ENCODE data around the gene LARGE1.

LARGE1 gene

DNA sequence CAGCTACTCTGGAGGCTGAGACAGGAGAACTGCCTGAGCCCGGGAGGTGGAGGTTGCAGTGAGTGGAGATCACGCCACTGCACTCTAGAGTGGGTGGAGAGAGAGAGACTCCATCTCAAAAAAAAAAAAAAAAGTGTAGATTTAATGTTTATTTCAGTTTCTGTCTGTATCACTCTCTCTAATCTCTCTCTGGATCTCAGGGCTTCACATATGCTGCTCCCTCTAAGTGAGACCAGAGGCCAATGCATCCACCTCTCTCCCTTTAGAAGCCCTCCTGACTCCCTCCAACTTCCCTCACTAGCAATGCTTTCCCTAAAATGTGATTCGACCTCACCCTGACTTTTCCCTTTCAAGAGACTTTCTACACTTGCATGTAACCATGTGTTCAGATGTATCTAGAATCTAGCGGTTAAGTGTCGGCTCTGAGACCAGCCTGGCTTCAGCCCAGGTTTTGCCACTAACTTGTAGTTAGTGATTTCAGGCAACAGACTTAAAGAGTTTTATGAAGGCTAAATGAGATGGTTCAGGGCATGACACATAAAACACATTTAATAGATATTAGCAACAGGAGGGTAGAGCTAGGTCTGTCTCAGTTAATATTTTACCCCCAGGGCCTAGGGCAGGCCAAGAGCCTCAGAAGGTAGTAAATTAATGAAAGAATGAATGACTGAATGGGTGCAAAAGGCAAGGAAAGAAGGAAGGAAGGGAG lies 364.3 kb downstream of the LARGE1 start:
- DNase-seq: no peak

DNA sequence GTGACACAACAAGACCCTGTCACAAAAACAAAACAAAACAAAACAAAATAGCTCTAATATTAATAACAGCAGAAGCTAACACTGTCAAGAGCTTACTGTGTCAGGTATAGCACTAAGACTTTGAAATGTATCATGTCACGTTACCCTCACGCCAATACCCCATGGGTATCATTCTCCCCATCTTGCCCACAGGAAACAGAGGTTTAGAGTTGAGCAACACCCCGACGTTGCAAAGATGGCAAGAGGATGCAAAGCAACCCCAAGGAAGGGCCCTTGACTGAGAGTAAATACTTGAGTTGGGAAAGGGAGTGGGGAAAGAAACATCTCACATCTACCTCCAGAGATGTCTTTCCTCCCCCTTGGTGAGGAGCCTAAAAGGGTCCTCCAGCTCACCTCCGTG lies 366.8 kb downstream of the LARGE1 start:
- no peak for DNase-seq

DNA sequence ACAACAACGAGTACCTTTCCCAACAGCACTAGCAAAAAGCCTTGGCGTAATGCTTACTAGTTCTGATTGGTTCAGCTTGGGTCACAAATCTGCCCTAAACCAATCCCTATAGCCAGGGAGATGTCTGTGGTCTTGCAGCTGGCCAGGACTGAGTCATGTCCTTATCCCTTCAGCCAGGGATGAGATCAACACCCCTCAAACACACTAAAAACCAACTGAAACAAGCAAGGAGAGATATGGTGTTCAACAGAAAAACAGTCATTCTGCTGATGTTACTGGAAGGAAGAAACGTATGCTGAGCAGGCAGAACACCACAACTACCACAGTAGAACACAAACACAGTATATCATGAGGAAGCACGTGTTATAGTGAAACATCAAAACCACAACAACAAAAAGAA lies 375.6 kb downstream of the LARGE1 start:
- no peak for DNase-seq

DNA sequence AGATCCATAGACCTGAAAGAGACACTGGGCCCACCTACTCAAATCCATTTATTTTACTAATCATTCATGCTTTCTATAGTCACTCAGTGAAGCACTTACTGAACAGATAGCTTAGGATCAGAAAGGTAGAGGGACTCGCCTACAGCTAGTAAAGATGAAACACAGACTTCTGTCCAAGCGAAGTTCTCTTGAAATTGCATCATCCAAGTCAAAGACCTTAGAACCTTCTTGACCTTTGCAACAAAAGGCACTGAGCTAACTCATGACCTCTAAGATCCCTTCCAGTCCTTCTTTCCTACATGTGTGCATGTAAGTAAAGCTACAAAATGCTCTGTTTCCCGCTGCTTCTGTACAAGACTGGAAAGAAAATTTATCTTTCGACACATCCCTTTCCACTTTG lies 377.6 kb downstream of the LARGE1 start:
- no peak for DNase-seq

DNA sequence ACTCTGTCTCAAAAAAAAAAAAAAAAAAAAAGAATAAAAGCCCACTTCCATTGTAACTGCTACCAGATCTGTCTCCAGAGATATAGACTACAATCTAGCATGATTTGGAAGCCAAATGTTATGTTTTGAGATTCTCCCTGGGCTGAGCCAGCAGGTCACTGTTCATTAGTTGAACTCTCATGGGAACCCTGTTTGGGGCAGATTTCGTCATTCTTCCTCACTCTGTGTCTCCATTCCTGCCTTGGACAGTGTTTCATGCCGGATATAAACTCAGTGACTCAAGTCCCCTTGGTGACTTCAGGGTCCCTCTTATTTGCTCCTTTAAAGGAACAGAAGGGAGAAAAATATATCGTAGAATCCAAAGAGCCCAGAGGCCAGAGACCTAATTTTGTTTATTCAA lies 378.1 kb downstream of the LARGE1 start:
- DNase-seq: no peak

DNA sequence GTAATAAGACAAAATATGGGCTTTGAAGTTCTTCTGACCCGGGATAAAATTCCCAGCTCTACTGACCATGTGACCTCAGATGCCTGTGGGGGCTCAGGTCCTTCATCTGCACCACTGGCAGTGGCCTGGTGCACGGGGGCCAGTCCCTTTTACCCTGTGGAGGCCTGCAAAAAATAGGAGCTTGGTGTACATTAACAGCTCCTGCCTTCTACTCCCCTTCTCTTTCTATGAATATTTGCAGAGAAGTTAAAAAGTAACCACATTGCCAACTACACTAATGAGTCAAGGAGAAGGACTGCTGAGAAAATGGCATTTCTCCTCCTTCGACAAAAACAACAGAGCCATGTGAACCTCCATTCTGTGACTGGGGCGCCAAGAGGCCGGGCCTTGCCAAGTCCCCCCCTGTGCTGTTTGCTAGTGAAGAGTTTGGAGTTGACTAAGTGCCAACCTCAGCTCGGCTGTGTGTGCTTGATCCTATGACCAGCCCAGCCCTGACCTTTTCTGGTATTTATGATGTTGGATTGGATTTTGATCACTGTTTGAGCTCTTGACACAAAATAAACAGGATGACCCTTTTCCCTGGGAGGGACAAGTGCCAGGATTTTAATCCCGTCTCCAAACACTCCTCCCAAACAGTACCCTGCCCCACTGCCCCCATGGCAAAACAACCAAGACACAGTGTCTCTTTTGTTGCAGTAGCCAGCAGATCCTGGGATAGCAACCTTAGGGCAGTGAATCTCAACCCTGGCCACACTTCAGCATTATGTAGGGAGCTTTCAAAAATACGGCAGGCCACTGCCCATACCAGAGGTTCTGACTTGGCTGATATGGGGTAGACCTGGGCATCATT lies 380.1 kb downstream of the LARGE1 start:
- DNase-seq: no peak

DNA sequence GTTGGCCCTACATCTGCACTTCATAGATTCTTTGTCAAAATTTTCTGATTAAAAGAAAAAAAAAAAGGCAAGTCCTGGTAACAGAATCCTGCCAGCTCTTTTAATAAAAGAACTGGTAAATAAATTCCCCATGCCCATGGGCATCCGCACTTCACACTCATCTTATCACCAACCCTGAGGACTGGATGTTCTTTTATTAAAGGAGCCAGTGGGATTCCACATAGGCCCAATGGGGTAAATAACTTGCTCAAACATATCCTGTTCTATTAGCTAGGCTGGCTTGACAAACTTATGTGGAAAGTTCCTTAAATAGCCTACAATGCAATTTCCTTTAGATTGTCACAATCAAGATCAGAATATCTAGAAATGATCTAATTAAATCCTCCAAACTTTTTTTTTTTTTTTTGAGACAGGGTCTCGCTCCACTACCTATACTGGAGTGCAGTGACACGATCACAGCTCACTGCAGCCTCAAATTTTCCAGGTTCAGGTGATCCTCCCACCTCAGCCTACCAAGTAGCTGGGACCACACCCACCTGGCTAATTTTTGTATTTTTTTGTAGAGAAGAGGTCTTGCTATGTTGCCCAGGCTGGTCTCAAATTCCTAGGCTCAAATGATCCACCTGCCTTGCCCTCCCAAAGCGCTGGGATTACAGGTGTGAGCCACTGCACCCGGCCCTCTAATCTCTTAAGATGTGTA lies 380.9 kb downstream of the LARGE1 start:
- no peak for DNase-seq

DNA sequence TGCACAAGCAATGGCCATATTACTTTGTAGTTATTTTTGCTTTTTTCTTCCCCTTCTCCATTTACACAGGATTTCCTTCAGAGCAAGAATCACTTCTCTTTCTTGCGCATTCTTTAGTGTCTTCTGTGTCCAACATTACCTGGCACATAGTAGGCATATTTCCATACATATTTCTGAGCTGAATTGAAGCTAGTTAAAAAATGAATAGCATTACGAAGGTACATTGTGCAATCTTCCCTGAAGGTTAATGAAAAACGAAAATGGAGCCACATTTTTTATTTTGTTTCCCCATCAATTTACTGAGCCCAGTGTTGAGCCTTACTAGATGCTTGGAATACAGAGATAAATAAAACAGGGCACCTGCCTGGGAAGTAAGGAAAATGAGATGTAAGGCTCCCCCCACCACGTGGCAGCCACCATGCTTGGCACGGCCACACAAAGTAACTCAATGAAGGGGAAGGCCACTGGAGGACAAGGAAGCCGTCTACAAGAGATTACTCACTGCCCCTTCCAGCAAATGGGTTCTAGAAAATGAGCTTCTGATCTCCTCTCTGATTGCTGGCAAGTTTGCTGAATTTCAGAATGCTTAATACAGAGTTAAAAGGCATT lies 381.9 kb downstream of the LARGE1 start:
- no peak for DNase-seq

DNA sequence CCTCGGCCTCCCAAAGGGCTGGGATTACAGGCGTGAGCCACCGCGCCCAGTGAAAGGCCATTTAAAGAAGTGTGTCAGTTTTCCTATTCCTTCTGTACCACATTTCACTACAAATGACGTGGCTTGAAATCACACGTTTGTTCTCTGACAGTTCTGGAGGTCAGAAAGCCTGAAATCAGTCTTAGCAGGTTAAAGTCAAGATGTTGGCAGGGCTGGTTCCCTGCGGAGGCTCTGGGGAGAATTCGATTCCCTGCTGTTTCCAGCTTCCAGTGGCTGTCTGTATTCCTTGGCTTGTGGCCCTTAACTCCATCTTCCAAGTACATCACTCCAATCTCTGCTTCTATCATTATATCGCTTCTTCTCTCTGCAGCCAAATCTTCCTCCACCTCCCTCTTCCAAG lies 383.2 kb downstream of the LARGE1 start:
- no peak for DNase-seq

DNA sequence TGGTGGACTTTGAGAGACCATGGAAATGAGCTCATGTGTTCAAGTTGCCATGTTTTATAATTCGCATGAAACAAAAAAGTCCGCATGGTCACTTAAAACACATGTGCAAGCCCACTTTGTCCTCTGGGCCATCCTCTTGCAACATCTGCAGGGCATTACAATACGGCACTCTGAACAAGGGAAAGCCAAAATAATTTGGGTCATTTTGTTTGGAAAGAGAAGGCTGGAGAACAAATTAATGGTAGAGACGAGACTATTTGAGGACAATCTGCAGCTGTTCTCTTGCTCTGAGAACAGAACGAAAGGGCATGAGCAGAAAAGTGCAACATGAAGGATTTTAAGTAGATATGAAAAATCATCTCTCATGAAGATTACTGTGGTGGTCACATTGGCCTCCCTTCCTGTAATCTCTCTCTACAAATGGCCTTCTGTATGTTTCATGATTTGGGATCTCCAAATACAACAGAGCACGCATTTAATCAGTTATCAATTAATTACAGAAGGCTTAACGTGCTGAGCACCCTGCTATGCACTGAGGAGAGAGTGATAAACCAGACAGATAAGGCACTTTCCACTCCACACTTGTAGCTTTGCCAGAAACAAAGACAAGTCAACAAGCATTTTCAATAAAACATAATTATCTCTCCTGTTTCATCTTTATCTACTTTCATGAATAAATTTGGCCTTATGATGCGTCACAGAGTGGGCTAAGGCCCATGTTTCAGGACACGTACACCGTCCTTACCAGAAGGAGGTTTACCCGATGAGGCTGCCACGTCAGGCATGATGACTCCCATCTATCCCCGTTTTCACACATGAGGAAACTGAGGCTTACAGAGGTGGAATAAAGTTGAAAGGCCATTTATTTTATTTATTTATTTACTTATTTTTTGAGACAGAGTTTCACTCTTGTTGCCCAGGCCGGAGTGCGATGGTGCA lies 384.1 kb downstream of the LARGE1 start:
- DNase-seq: no peak

DNA sequence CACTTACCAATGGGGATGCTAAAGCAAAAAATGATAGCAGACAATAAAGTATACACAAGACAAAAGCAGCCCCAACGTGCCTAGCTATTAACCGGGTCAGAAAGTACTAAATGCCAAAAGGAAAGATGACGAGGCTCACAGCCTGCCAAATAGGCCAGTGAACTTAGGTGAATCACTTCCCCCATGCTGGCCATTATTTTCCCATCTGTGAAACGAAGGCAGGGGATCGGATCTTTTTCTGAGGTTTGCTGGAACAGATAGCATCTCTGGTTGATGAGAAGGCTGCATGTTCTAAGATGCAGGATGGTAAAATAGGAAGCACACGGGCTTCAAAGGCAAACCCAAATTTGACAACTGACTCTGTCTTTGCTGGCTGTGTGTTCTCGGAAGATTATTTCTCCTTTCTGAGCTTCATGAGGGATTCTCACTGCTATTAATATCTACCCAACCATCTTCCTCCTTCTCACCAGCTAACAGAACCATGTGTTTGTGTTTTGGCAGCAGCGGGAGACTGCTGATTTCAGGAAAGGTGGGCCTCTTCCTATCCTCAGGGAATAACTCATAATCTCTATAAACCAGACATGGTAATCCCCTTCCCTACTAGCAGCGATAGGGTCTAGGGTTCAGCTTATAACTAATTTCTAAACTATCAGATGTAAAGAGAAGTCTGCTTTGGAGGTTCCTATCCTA lies 390.7 kb downstream of the LARGE1 start:
- no peak for DNase-seq

DNA sequence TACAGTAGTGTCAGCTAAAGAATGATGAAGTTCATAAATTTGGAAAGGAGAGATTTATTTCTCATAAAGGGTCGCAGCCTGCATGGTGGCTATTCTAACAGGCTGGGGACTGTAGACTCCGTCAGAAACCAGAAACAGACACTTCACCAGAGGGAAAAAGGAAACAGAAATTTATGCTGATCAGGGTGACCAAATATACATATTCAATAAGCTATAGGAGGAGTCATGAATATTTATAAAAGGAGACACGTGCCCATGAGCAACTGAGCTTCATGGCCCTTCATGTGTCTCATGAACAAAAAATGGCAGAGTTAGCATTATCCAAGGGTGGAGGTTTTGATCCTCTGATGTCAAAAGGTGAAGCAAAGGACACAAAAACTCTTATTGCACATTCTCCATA lies 392.1 kb downstream of the LARGE1 start:
- no peak for DNase-seq

DNA sequence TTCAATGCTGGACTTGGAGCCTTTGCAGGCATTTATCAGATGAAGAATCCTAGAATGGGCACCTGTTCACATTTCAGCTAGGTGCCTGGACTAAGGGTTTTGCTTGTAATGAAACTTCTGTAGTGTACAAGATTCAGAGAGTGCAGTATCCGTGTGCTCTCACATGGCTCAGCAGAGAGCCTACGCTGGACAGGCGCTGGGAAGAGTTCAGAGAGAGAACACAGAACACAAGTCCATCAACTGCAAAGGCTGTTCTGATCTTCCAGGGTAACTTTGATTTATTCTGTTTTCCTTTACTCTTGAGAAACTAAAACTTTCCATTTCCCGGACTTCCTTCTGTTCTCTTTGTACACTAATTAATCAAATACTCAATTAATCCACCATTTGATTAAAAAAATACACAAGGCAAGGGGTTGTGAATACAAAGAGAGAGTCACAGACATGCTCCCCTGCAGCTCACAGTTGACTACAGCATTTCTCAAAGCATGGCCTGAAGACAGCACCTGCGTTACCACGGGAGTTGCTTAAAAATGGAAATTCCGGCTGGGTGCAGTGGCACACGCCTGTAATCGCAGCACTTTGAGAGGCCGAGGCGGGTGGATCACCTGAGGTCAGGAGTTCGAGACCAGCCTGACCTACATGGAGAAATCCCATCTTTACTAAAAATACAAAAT lies 393.7 kb downstream of the LARGE1 start:
- DNase-seq: no peak

DNA sequence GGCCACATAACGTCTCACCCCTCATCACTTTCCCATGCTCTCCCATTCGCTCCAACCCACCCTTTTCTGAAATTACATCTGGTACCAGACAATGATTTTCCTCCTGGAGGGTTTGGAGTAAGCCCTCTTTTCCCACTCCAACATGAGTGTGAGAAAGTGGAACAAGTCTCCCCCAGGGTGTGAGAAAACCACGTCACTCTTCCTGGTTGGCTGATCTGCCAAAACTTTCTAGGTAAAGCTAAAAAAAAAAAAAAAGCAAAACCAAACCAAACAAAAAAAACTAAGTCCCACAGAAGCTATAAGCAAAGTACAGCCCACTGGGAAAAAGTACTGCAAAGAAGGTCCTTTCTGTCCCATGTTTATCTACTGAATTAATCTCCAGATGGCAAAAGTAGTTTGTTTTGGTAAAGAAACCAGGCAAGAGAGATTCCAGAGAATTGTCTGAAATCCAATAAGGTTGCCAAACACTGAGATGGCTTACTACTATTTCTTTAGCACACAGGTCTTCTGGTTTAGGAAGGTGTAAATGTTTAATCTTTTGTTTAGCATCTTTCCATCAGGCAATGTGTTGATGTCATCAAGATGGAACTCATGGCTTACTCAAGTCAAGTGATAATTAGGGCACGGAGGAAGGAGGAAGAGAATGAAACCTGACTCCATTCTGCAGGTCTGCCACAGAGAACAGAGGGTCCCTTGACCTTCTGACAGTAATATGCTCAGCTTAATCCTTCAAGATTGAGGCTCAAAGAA lies 395.6 kb downstream of the LARGE1 start:
- DNase-seq: no peak

DNA sequence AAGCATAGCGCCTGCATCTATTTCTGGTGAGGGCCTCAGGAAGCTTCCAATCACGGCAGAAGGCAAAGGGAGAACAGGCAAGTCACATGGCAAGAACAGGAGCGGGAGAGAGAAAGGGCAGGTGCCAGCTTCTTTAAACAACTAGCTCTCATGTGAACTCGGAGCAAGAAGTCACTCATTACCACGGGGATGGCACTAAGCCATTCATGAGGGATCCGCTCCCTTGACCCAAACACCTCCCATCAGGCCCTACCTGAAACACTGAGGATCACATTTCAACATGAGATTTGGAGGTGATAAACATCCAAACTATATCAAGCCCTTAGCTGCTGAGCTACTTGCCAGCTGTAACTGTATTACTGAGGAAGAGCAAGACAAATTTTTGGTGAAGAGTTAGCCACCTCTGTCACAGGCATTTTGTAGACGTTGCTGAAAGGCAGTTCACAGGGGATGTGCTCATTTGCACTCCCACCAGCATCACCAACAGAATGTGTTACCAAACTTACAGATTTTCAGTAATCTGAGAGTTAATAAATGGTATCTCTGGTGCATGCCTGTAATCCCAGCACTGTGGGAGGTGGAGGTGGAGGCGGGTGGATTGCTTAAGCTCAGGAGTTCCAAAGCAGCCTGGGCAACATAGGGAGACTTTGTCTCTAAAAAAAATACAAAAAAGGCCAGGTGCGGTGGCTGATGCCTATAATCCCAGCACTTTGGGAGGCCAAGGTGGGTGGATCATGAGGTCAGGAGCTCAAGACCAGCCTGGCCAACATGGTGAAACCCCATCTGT lies 398.2 kb downstream of the LARGE1 start:
- DNase-seq: no peak

DNA sequence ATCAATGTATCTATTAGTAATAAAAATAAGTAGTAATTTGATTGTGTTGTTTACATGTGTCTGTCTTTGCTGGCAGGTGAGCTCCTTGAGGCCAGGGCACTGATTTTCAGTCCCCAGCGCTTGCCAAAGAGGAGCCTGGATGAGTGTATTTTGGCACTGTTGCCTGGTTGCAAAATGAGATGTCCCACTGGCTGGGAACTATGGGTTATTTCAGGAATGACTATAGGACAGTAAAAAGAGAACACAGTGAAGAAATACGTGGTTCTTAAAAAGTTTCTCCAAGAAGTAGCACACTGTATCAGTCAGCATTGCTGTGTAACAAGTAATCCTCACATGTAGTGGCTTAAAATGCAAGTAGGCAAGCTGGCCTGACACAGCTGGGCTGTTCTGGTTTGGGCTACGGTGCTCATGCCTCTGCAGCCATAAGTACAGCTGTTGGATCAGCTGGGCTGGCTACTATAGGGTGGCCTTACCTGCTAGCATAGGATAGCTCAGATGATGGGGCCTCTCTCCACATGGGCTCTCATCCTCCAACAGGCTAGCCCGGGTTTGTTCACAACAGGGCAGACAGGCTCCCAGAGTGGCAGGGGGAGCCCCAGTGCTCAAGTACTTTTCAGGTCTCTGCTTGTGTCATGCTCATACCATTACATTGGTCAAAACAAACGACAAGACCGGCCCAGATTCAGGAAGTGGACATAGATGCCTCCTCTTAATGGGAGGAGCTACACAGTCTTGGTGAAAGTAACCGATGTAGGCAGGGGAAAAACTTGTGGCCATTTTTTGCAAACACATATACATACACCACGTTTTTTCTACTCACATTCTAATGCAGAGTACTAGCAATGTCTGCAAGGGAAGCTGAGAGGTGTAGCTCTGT lies 399.1 kb downstream of the LARGE1 start:
- no peak for DNase-seq

DNA sequence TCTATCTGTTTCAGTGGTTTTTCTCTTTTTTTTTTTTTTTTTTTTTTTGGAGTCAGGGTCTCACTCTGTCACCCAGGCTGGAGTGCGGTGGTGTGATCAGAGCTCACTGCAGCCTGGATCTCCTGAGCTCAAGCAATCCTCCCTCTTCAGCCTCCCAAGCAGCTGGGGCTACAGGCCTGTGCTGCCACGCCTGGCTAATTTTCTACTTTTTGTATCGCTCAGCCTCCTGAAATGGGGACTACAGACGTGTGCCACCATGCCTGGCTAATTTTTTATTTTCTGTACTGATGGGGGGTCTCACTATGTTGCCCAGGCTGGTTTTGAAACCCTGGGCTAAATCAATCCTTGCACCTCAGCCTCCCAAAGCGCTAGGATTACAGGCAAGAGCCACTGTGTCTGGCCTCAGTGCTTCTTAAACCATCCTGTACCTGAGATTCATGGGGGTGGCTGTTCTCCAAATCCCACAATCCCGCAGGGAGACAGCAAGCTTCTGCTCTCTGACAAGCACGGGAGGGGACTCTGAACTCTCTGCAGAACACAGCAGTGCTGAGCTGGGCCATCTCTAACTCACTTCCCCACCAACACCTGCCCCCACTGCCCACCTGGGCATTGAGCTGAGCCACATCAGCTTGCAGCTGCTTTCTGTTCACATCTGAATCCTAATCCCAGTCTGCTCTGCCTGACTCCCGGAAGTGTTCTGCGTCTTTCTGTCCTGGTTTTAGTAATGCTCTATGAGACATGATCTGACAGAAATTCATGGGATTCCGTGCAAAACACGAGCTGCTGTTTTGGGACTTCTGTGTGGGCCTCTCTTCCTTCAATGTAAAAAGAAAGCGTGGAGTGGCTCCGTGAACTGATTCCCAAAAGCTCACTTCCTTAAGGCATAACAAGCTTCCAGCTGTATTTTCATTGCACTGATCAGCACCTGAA lies 400.0 kb downstream of the LARGE1 start:
- no peak for DNase-seq
